Adrenal gland (tissue), 5 donors: ENCODE measurements around the gene TRAK2.

Experiments
- CTCF ChIP-seq, 6 experiments: fragments of 450-650 bp in 4 of 6; fragments of 200-600 bp in 2 of 6; sonication (generic) in 1 of 6; IDR thresholded peaks; 1 replicate in 5 of 6; 2 replicates in 1 of 6; pipeline versions ENCODE4 v1.5.1 to v1.8.0; 2016 to 2021; ENCODE audit warnings: antibody characterized with exemption in 6 of 6, mild to moderate bottlenecking in 2 of 6, moderate library complexity in 1 of 6
- POLR2A ChIP-seq, 2 donors: fragments of 450-650 bp; IDR thresholded peaks; one replicate each; pipeline ENCODE4 v1.6.1; 2017; ENCODE audit warnings: antibody characterized with exemption in 2 of 2, mild to moderate bottlenecking in 2 of 2, moderate library complexity in 1 of 2
- donor health status: DM: no; HTN: no; CAD: no.

DNA sequence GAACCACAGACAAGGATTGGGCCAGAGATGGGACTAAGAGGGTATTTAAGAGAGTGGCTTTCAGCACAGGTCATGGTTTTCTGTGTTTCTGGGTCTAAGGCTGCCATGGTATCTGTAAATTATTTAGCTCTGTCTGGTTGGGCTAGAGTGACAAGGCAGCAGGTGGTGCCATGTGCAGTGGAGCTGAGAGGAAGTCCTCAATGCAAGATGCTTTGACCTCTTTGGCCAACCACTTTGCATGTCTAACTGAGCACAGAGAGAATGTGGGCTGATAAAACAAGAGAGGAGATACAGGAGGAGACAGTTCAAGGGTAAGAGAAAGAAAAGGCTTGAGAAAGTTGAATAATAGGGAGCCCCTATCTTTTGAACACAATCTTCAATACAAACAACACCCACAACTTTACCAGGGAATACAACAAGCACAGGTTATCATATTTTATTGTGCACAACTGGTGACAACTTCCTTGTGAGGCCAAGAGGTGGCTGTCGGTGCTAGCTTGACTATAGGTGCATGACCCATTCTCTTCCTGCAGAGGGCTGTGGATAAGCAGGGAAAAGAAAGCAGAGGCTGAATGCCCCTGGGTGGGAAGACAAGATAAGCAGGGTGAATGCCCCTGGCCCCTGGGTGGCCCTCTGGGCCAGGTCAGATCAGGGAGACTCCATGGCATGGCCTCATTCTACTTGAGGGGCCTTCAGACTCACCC is 106.4 kb downstream of the TRAK2 start:
- TF ChIP-seq CTCF (IDR thresholded peaks at IDR 0.05) = no peak
- no peak for TF ChIP-seq POLR2A (IDR thresholded peaks at IDR 0.05)
